ENCODE measurements around the gene BHLHE23.

Gene BHLHE23

GRCh38 chr20:63003546-63003945, 3.2 kb downstream of the BHLHE23 start:
- Histone ChIP-seq H3F3A (ENCODE audit: insufficient read depth, low read length) (no peaks in the 10 kb centered on the region), H3K9me2 (replicated peaks; ENCODE audit: insufficient read depth, low read length) (no peaks in the 10 kb centered on the region), H4K20me1 (ENCODE audit: insufficient read depth, low read length) (no peaks in the 10 kb centered on the region), H3K9me3 (replicated peaks; ENCODE audit: insufficient read depth, low read length) (no peaks in the 10 kb centered on the region), H3K79me2 (ENCODE audit: low read length) (no peaks in the 10 kb centered on the region), H3K4me2 (ENCODE audit: low read depth, low read length) (no peak overlapping the region), H3K27ac (ENCODE audit: low read length) (no peak overlapping the region), H3K4me3 (ENCODE audit: low read length) (no peak overlapping the region), H2AFZ (ENCODE audit: low read length) (no peak overlapping the region), H3K4me1 (ENCODE audit: low read length) (no peaks in the 10 kb centered on the region), H3K27me3 (replicated peaks; ENCODE audit: insufficient read depth, low read length) (peaks cover 95% of the 10 kb centered on the region), H3K9ac (ENCODE audit: low read length) (no peak overlapping the region), H3K36me3 (replicated peaks; ENCODE audit: insufficient read depth, low read length) (no peaks in the 10 kb centered on the region)
- no peak for TF ChIP-seq EZH2 (optimal IDR thresholded peaks at IDR 0.05; ENCODE audit: low read depth, low read length)
- TF ChIP-seq, protein P1, sequence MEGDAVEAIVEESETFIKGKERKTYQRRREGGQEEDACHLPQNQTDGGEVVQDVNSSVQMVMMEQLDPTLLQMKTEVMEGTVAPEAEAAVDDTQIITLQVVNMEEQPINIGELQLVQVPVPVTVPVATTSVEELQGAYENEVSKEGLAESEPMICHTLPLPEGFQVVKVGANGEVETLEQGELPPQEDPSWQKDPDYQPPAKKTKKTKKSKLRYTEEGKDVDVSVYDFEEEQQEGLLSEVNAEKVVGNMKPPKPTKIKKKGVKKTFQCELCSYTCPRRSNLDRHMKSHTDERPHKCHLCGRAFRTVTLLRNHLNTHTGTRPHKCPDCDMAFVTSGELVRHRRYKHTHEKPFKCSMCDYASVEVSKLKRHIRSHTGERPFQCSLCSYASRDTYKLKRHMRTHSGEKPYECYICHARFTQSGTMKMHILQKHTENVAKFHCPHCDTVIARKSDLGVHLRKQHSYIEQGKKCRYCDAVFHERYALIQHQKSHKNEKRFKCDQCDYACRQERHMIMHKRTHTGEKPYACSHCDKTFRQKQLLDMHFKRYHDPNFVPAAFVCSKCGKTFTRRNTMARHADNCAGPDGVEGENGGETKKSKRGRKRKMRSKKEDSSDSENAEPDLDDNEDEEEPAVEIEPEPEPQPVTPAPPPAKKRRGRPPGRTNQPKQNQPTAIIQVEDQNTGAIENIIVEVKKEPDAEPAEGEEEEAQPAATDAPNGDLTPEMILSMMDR (IDR thresholded peaks at IDR 0.05; ENCODE audit: low read length): no peak
- no peak for TF ChIP-seq EZH2phosphoT487 (IDR thresholded peaks at IDR 0.05; ENCODE audit: low read length)
- DNase-seq: no peak

DNA sequence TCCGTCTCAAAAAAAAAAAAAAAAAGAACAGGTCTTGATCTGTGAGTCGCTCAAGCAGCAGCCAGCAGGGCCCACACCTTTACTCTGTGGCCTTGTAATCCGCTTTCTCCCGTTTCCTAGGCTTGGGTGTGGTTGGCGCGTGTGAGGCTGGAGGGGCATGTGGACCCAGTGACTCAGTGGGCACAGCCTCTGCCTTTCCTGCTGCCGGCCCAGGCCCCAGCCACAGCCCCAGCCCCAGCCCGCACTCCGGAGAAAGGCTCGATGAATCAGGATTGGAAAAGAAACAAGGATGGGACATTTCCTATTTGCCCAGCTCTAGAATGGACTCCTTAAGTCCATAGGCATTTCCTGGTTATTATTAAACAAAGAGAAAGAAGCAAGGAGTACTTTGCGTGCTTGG, 4.3 kb downstream of the BHLHE23 start:
- H3F3A ChIP-seq (ENCODE audit: insufficient read depth, low read length): no peaks in the 10 kb centered on the region
- no peak overlapping the region for H3K4me3 ChIP-seq (ENCODE audit: low read length)
- H3K4me1 ChIP-seq (ENCODE audit: low read length): no peaks in the 10 kb centered on the region
- no peaks in the 10 kb centered on the region for H3K36me3 ChIP-seq (replicated peaks; ENCODE audit: insufficient read depth, low read length)
- no peak overlapping the region for H3K9ac ChIP-seq (ENCODE audit: low read length)
- H4K20me1 ChIP-seq (ENCODE audit: insufficient read depth, low read length): no peaks in the 10 kb centered on the region
- H3K9me3 ChIP-seq (replicated peaks; ENCODE audit: insufficient read depth, low read length): no peaks in the 10 kb centered on the region
- H3K79me2 ChIP-seq (ENCODE audit: low read length): no peaks in the 10 kb centered on the region
- H3K27me3 ChIP-seq (replicated peaks; ENCODE audit: insufficient read depth, low read length): peaks cover 95% of the 10 kb centered on the region
- TF ChIP-seq EZH2phosphoT487 (IDR thresholded peaks at IDR 0.05; ENCODE audit: low read length) (no peak), EZH2 (optimal IDR thresholded peaks at IDR 0.05; ENCODE audit: low read depth, low read length) (no peak)
- TF ChIP-seq, protein P1 (IDR thresholded peaks at IDR 0.05; ENCODE audit: low read length): no peak
- no peak overlapping the region for H3K4me2 ChIP-seq (ENCODE audit: low read depth, low read length)
- DNase-seq: no peak
- no peaks in the 10 kb centered on the region for H3K9me2 ChIP-seq (replicated peaks; ENCODE audit: insufficient read depth, low read length)
- no peak overlapping the region for H2AFZ ChIP-seq (ENCODE audit: low read length)
- H3K27ac ChIP-seq (ENCODE audit: low read length): no peak overlapping the region

DNA sequence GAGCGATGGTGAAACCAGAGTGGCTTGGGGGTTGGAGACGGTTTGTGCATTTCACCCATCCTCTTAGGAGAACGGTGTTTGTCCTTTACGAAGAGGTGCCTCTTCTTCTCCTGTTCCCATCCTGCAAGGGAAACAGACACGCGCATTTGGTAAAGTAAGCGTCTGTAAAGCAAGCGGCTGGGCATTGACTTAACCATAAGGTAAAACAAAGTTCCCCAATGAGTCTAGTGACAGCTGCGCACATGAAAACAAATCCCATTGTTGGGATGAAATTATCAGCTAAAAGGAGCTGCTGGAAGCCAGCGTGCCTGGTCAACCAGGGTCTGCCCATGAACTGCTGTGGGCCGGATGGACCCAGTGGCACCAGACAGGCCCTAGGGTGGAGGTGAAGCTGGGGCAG, 5.8 kb downstream of the BHLHE23 start:
- Histone ChIP-seq H3K4me2 (ENCODE audit: low read depth, low read length) (no peak overlapping the region), H4K20me1 (ENCODE audit: insufficient read depth, low read length) (no peaks in the 10 kb centered on the region), H3K4me3 (ENCODE audit: low read length) (no peak overlapping the region), H3K36me3 (replicated peaks; ENCODE audit: insufficient read depth, low read length) (no peaks in the 10 kb centered on the region), H2AFZ (ENCODE audit: low read length) (no peak overlapping the region), H3K9me2 (replicated peaks; ENCODE audit: insufficient read depth, low read length) (no peaks in the 10 kb centered on the region), H3K27me3 (replicated peaks; ENCODE audit: insufficient read depth, low read length) (peaks cover 98% of the 10 kb centered on the region), H3F3A (ENCODE audit: insufficient read depth, low read length) (no peaks in the 10 kb centered on the region), H3K9me3 (replicated peaks; ENCODE audit: insufficient read depth, low read length) (no peaks in the 10 kb centered on the region), H3K79me2 (ENCODE audit: low read length) (no peaks in the 10 kb centered on the region), H3K9ac (ENCODE audit: low read length) (no peak overlapping the region), H3K27ac (ENCODE audit: low read length) (no peak overlapping the region), H3K4me1 (ENCODE audit: low read length) (no peaks in the 10 kb centered on the region)
- DNase-seq: no peak
- TF ChIP-seq, protein P1 (IDR thresholded peaks at IDR 0.05; ENCODE audit: low read length): no peak
- peak; percentile 35 for TF ChIP-seq EZH2 (optimal IDR thresholded peaks at IDR 0.05; ENCODE audit: low read depth, low read length)

All from MM.1S (cell line).